Suppressor macrophage (primary cell): ENCODE results near the gene CHRDL2.
A peak's percentile ranks its signal among the peaks of the same experiment; 100 is the strongest.
"Not testable (repeated sequence)": the region's sequence is repeated elsewhere in the genome, so short reads cannot be mapped to it uniquely, and the experiment has no call there.

Experiments used
- DNase-seq, 4 experiments: peaks; one replicate each; pipeline ENCODE4 v3.0.0-alpha.2; 2020 to 2022
- total RNA-seq, 17 experiments: gene quantifications; one replicate each; lab custom pipeline; 2026; ENCODE audit warnings: mixed read lengths in 6 of 17, inconsistent platforms in 3 of 17; lab: John Stamatoyannopoulos, UW

The CHRDL2 gene
- 0 to 2.6 (median 0) reads per million in 17 experiments for total RNA-seq

GRCh38 chr11:74731301-74732094 lies at the start of gene CHRDL2:
Gene CHRDL2, minus strand, starts transcription at chr11:74731426. Its CDS starts 538 bp downstream, at chr11:74730888.
- DNase-seq: peak in 3 of 4 experiments; percentile 21 to 64 (median 47)

- DNase-seq: peak in 3 of 4 experiments; percentile 13 to 42 (median 31)
These were observed 49.2 kb upstream of the CHRDL2 start for GRCh38 chr11:74780248-74781005.

GRCh38 chr11:74778581-74778980 lies 47.4 kb upstream of the CHRDL2 start:
- DNase-seq: no peak

- no peak for DNase-seq
These were observed 46.7 kb upstream of the CHRDL2 start for GRCh38 chr11:74777877-74778276.

- no peak for DNase-seq
These were observed 45.8 kb upstream of the CHRDL2 start for GRCh38 chr11:74777038-74777437.

- peak in 2 of 4 experiments; percentile 36 to 54 for DNase-seq
These were observed 45.3 kb upstream of the CHRDL2 start for GRCh38 chr11:74776546-74776945.

GRCh38 chr11:74775762-74776161 lies 44.5 kb upstream of the CHRDL2 start:
- no peak for DNase-seq

GRCh38 chr11:74773476-74773875 lies 42.2 kb upstream of the CHRDL2 start:
- no peak for DNase-seq

GRCh38 chr11:74771139-74771538 lies 39.9 kb upstream of the CHRDL2 start:
- no peak for DNase-seq

GRCh38 chr11:74770456-74770855 lies 39.2 kb upstream of the CHRDL2 start:
- DNase-seq: no peak

- no peak for DNase-seq
These were observed 38.0 kb upstream of the CHRDL2 start for GRCh38 chr11:74769055-74769707.

GRCh38 chr11:74768172-74768651 lies 37.0 kb upstream of the CHRDL2 start:
- DNase-seq: peak in 2 of 4 experiments; percentile 23 to 32

GRCh38 chr11:74766905-74767304 lies 35.7 kb upstream of the CHRDL2 start:
- no peak for DNase-seq

GRCh38 chr11:74756571-74756970 lies 25.3 kb upstream of the CHRDL2 start:
- no peak for DNase-seq

GRCh38 chr11:74755395-74755995 lies 24.3 kb upstream of the CHRDL2 start:
- no peak for DNase-seq

GRCh38 chr11:74754507-74755252 lies 23.5 kb upstream of the CHRDL2 start:
- DNase-seq: peak in 2 of 4 experiments; percentile 56 to 58

- peak in 2 of 4 experiments; percentile 20 to 40 for DNase-seq
These were observed 20.1 kb upstream of the CHRDL2 start for GRCh38 chr11:74751303-74751702.

- DNase-seq: not testable (repeated sequence)
These were observed 19.4 kb upstream of the CHRDL2 start for GRCh38 chr11:74750598-74750997.

- no peak for DNase-seq
These were observed 18.7 kb upstream of the CHRDL2 start for GRCh38 chr11:74749965-74750296.

GRCh38 chr11:74749127-74749964 lies 18.1 kb upstream of the CHRDL2 start:
- DNase-seq: peak; percentile 63 to 87 (median 77)
